HCT116 (cell line): ENCODE measurements around the gene SPON1. TPM values are rescaled to one million over a fixed set of nuclear protein-coding genes. Genes with fewer than 3 reads are reported as not detected.

Experiments used
- ATAC-seq: fragments of 200-7000 bp; cut with Tn5 transposase; 2 replicates; pipeline ENCODE4 v1.9.1; 2020; ENCODE audit warnings: mild to moderate bottlenecking, moderate library complexity
- BruUV-seq: library from RNA; stranded (reverse); fragments of 400-500 nt; replicated peaks from 2 replicates; lab custom pipeline; 2021; lab: Mats Ljungman, UMichigan
- CTCF ChIA-PET: fragments of 300-600 bp; sonication (Branson Sonifier 250); formaldehyde crosslinking; loops from one replicate; lab custom pipeline; 2021; ENCODE audit warnings: antibody characterized with exemption; lab: Charles Lee
- POLR2A ChIA-PET: fragments of 300-600, 350-600 bp; sonication (Branson Sonifier 250); formaldehyde crosslinking; loops from one replicate; lab custom pipeline; 2021; ENCODE audit warnings: antibody characterized with exemption; lab: Charles Lee
- RAD21 ChIA-PET, 2 experiments: fragments of 300-600 bp; sonication (Branson Sonifier 250); formaldehyde crosslinking; loops; one replicate each; lab custom pipeline; 2023; ENCODE audit warnings: low total read pairs in 2 of 2; ENCODE audit not compliant: uncharacterized antibody in 2 of 2, unreplicated experiment in 2 of 2, low non-redundant PET in 1 of 2; lab: Charles Lee
- DNase-seq: peaks from one replicate; pipeline ENCODE4 v3.0.0-alpha.2; 2010; ENCODE audit warnings: low read depth, low spot score
- H2AFZ ChIP-seq: fragments of 200-600 bp; shearing (Covaris generic), sonication (generic); 2 replicates; pipeline ENCODE4 v1.6.1; 2017; ENCODE audit warnings: low read depth, mixed run types, mixed read lengths, antibody characterized with exemption, low read length; ENCODE audit not compliant: poor library complexity, severe bottlenecking
- H3K27ac ChIP-seq: 2 replicates; pipeline ENCODE4 v1.5.1; 2012; ENCODE audit warnings: low read depth, low read length
- H3K27me3 ChIP-seq: fragments of 200-600 bp; sonication (generic); 2 replicates; pipeline ENCODE4 v1.6.1; 2016; ENCODE audit warnings: mixed run types, low read length, mixed read lengths; ENCODE audit not compliant: insufficient read depth
- H3K36me3 ChIP-seq, 2 experiments: fragments of 200-500 bp in 1 of 2; fragments of 200-600 bp in 1 of 2; sonication (Bioruptor generic) in 1 of 2; sonication (generic) in 1 of 2; 2 replicates each; pipeline versions ENCODE4 v1.5.1 to v1.6.1; 2014 to 2016; ENCODE audit warnings: low read length in 2 of 2, inconsistent platforms in 1 of 2, mixed read lengths in 1 of 2, mixed run types in 1 of 2; ENCODE audit not compliant: insufficient read depth in 2 of 2, control insufficient read depth in 1 of 2
- H3K4me1 ChIP-seq, 2 experiments: fragments of 200-600 bp in 1 of 2; sonication (generic) in 1 of 2; 2 replicates each; pipeline versions ENCODE4 v1.5.1 to v1.6.1; 2012 to 2017; ENCODE audit warnings: low read length in 2 of 2, inconsistent platforms in 1 of 2, mild to moderate bottlenecking in 1 of 2, mixed read lengths in 1 of 2, mixed run types in 1 of 2, moderate library complexity in 1 of 2; ENCODE audit not compliant: insufficient read depth in 2 of 2, control insufficient read depth in 1 of 2
- H3K4me2 ChIP-seq: fragments of 200-600 bp; sonication (generic); 2 replicates; pipeline ENCODE4 v1.6.1; 2017; ENCODE audit warnings: mixed run types, low read length, mixed read lengths
- H3K4me3 ChIP-seq, 2 experiments: fragments of 200-600 bp in 1 of 2; sonication (generic) in 1 of 2; replicated peaks in 1 of 2; 2 replicates each; pipeline ENCODE4 v1.5.1; 2011 to 2016; ENCODE audit warnings: low read length in 2 of 2, control low read depth in 1 of 2, low read depth in 1 of 2, mild to moderate bottlenecking in 1 of 2, mixed read lengths in 1 of 2, mixed run types in 1 of 2
- H3K79me2 ChIP-seq: fragments of 200-600 bp; sonication (generic); 2 replicates; pipeline ENCODE4 v1.6.1; 2017; ENCODE audit warnings: mild to moderate bottlenecking, mixed run types, low read length, moderate library complexity, mixed read lengths; ENCODE audit not compliant: insufficient read depth
- H3K9ac ChIP-seq: fragments of 200-600 bp; sonication (generic); 2 replicates; pipeline ENCODE4 v1.6.1; 2016; ENCODE audit warnings: low read length, mixed read lengths
- H3K9me2 ChIP-seq: fragments of 200-600 bp; sonication (generic), shearing (Covaris generic); 2 replicates; pipeline ENCODE4 v1.6.1; 2017; ENCODE audit warnings: mixed run types, mild to moderate bottlenecking, moderate library complexity; ENCODE audit not compliant: insufficient read depth
- H3K9me3 ChIP-seq, 2 experiments: fragments of 200-500 bp in 1 of 2; fragments of 200-600 bp in 1 of 2; sonication (Bioruptor generic) in 1 of 2; sonication (generic) in 1 of 2; 2 replicates each; pipeline ENCODE4 v1.6.1; 2014 to 2017; ENCODE audit warnings: low read length in 2 of 2, mixed read lengths in 2 of 2, inconsistent platforms in 1 of 2, low read depth in 1 of 2, mild to moderate bottlenecking in 1 of 2, mixed run types in 1 of 2, moderate library complexity in 1 of 2; ENCODE audit not compliant: control insufficient read depth in 1 of 2, insufficient read depth in 1 of 2
- H4K20me1 ChIP-seq: fragments of 200-600 bp; sonication (generic), shearing (Covaris generic); 2 replicates; pipeline ENCODE4 v1.6.1; 2017; ENCODE audit warnings: mixed run types, mild to moderate bottlenecking, moderate library complexity; ENCODE audit not compliant: insufficient read depth
- CBX3 ChIP-seq: IDR thresholded peaks from 2 replicates; pipeline ENCODE4 v1.6.1; 2012; ENCODE audit warnings: low read depth
- CEBPB ChIP-seq: IDR thresholded peaks from 2 replicates; pipeline ENCODE4 v1.6.1; 2012; ENCODE audit warnings: low read depth
- FOSL1 ChIP-seq: IDR thresholded peaks from 2 replicates; pipeline ENCODE4 v1.6.1; 2012; ENCODE audit warnings: low read depth
- JUND ChIP-seq: IDR thresholded peaks from 2 replicates; pipeline ENCODE4 v1.6.1; 2012
- POLR2A ChIP-seq: IDR thresholded peaks from 2 replicates; pipeline ENCODE4 v1.7.0; 2011; ENCODE audit warnings: borderline replicate concordance; ENCODE audit not compliant: insufficient read depth, insufficient read length; ENCODE audit errors: extremely low read depth
- POLR2AphosphoS5 ChIP-seq: IDR thresholded peaks from 2 replicates; pipeline ENCODE4 v1.6.1; 2011; ENCODE audit warnings: mild to moderate bottlenecking, low read depth, low read length, moderate library complexity
- RAD21 ChIP-seq: IDR thresholded peaks from 2 replicates; pipeline ENCODE4 v1.6.1; 2012; ENCODE audit warnings: low read depth, mild to moderate bottlenecking
- REST ChIP-seq: IDR thresholded peaks from 2 replicates; pipeline ENCODE4 v1.6.1; 2012; ENCODE audit warnings: low read depth
- SIN3A ChIP-seq: IDR thresholded peaks from 2 replicates; pipeline ENCODE4 v1.6.1; 2012; ENCODE audit warnings: low read depth
- ZFX ChIP-seq: fragments of 450-650 bp; IDR thresholded peaks from 2 replicates; pipeline ENCODE4 v1.6.1; 2017
- intact Hi-C: fragments of 100-400 bp; cut with micrococcal nuclease; formaldehyde crosslinking; loops from 2 replicates; pipeline ENCODE4 v1.10.0; 2022
- total RNA-seq: library from RNA; stranded (reverse); gene quantifications from one replicate; pipeline ENCODE4 v1.2.1, GENCODE V29; 2021; ENCODE audit not compliant: unreplicated experiment
- TF ChIP-seq, protein P1 (sequence below), 3 experiments: fragments of 200-600 bp in 1 of 3; sonication (generic) in 1 of 3; IDR thresholded peaks in 2 of 3; conservative IDR thresholded peaks in 1 of 3; 2 replicates each; pipeline ENCODE4 v1.5.1; 2012 to 2017; ENCODE audit warnings: low read depth in 2 of 3, low read length in 2 of 3, antibody characterized with exemption in 1 of 3, borderline replicate concordance in 1 of 3, control low read depth in 1 of 3, mild to moderate bottlenecking in 1 of 3, mixed read lengths in 1 of 3, mixed run types in 1 of 3, moderate library complexity in 1 of 3; ENCODE audit not compliant: insufficient read depth in 1 of 3
- TF ChIP-seq, protein P2 (sequence below): IDR thresholded peaks from 2 replicates; pipeline ENCODE4 v1.6.1; 2012

Gene SPON1
- total RNA-seq, 1 experiment from 2014 or later = 0.17 TPM

GRCh38 chr11:14212986-14213385 is 250.5 kb downstream of the SPON1 start (continued):
- TF ChIP-seq SIN3A = no peak

DNA sequence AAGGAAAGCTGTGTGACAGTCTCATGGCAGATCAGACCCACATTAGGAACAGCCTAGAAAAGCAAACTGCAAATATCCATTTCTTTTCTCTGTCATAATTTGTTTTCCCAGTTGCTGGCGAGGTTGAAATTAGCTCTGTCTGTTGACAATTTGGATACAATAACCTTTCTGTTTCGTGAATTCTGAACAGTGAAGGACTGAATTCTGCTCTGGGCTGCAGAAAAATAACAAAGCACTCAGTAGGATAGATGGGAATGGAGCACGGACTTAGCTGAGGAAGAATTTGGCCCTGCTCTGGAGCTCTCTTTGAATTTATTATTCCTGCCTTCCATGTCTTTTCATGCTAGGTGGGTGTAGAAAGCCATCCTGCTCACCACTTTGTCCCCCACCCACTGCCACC is 256.2 kb downstream of the SPON1 start:
- Histone ChIP-seq H3K36me3 (no peaks in the 10 kb centered on the region), H3K4me3 (no peak overlapping the region), H3K27ac (no peak overlapping the region), H2AFZ (no peak overlapping the region), H3K9ac (no peak overlapping the region), H3K4me1 (no peaks in the 10 kb centered on the region), H3K4me2 (no peak overlapping the region), H4K20me1 (no peaks in the 10 kb centered on the region), H3K9me2 (no peaks in the 10 kb centered on the region), H3K27me3 (peaks cover 25% of the 10 kb centered on the region; the same call in 1 of the 2 replicates), H3K9me3 (no peaks in the 10 kb centered on the region), H3K79me2 (no peaks in the 10 kb centered on the region)
- POLR2A ChIA-PET = no interaction called here
- DNase-seq = no peak
- intact Hi-C loops = no loop called here
- no peak for ATAC-seq
- no TSS peak for BruUV-seq
- CTCF ChIA-PET = interaction anchor here (1.2 kb wide), 1 partner anchor 13 kb away, joined by 3 read pairs; no protein-coding TSS in a partner anchor
- TF ChIP-seq CBX3 (no peak), JUND (no peak), ZFX (no peak), RAD21 (no peak), POLR2A (no peak), FOSL1 (no peak), CEBPB (no peak), REST (no peak), POLR2AphosphoS5 (no peak)
- TF ChIP-seq, protein P1, sequence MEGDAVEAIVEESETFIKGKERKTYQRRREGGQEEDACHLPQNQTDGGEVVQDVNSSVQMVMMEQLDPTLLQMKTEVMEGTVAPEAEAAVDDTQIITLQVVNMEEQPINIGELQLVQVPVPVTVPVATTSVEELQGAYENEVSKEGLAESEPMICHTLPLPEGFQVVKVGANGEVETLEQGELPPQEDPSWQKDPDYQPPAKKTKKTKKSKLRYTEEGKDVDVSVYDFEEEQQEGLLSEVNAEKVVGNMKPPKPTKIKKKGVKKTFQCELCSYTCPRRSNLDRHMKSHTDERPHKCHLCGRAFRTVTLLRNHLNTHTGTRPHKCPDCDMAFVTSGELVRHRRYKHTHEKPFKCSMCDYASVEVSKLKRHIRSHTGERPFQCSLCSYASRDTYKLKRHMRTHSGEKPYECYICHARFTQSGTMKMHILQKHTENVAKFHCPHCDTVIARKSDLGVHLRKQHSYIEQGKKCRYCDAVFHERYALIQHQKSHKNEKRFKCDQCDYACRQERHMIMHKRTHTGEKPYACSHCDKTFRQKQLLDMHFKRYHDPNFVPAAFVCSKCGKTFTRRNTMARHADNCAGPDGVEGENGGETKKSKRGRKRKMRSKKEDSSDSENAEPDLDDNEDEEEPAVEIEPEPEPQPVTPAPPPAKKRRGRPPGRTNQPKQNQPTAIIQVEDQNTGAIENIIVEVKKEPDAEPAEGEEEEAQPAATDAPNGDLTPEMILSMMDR (IDR thresholded peaks at IDR 0.05 in 2 of 3, conservative IDR thresholded peaks at IDR 0.05 in 1 of 3; ENCODE audit: borderline replicate concordance in 1 of 3, insufficient read depth in 1 of 3, low read depth in 2 of 3, low read length in 2 of 3) = no peak
- TF ChIP-seq, protein P2, sequence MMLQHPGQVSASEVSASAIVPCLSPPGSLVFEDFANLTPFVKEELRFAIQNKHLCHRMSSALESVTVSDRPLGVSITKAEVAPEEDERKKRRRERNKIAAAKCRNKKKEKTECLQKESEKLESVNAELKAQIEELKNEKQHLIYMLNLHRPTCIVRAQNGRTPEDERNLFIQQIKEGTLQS = no peak
- RAD21 ChIA-PET = no interaction called here
